ENCODE data around the gene TEAD3. TPM values are rescaled to one million over a fixed set of nuclear protein-coding genes. Genes with fewer than 3 reads are reported as not detected.

TEAD3 gene
- polyA plus RNA-seq, 3 donors: not detected

- H3K27ac Mint-ChIP-seq: no peak overlapping the region
- Histone ChIP-seq H3K4me2 (replicated peaks; ENCODE audit: extremely low read depth, low read length, poor library complexity, severe bottlenecking) (peak overlapping the region; percentile 88), H3K79me2 (ENCODE audit: insufficient read depth, low read length) (no peaks in the 10 kb centered on the region)
Observed at GRCh38 chr6:35496036-35496840, 641 bp downstream of the TEAD3 start.

More at GRCh38 chr6:35496036-35496840, 641 bp downstream of the TEAD3 start:
- intact Hi-C loops (cut with micrococcal nuclease): no loop called here
- Mint-ChIP-seq H3K27me3 (ENCODE audit: low read depth in 3 of 3) (peaks cover 81 to 95% (median 81%) of the 10 kb centered on the region in 3 donors), H3K4me3 (peak overlapping the region; percentile 62 to 65), H3K4me1 (peaks cover 38% of the 10 kb centered on the region), H3K36me3 (peaks cover 2 to 5% of the 10 kb centered on the region in 2 donors), H3K9me3 (peaks cover 0 to 17% (median 8%) of the 10 kb centered on the region in 7 donors)
- TF ChIP-seq CTCF (IDR thresholded peaks at IDR 0.05): no peak
- WGBS (ENCODE audit: insufficient coverage): 35% methylated on average over 27 of the region's 63 CpGs
- Histone ChIP-seq H4K20me1 (ENCODE audit: insufficient read depth, low read length) (peaks cover 10% of the 10 kb centered on the region), H3K4me1 (ENCODE audit: control insufficient read depth in 1 of 2, insufficient read depth in 2 of 2, low read length in 2 of 2) (peaks cover 36 to 42% of the 10 kb centered on the region in 2 donors), H3K9ac (ENCODE audit: insufficient read depth, low read length, poor library complexity, severe bottlenecking) (no peak overlapping the region), H3K27ac (ENCODE audit: low read depth in 1 of 2, low read length in 2 of 2) (no peak overlapping the region), H2AFZ (ENCODE audit: insufficient read depth, low read depth, low read length, poor library complexity, severe bottlenecking) (no peak overlapping the region), H3K27me3 (ENCODE audit: control insufficient read depth in 2 of 2, insufficient read depth in 2 of 2, low read length in 2 of 2) (peaks cover 37 to 88% of the 10 kb centered on the region in 2 donors), H3K9me3 (replicated peaks in 1 of 2; ENCODE audit: control insufficient read depth in 1 of 2, insufficient read depth in 1 of 2, low read length in 2 of 2) (peaks cover 0 to 9% of the 10 kb centered on the region in 2 donors), H3K36me3 (replicated peaks in 1 of 2; ENCODE audit: control insufficient read depth in 1 of 2, insufficient read depth in 2 of 2, low read length in 2 of 2) (no peaks in the 10 kb centered on the region), H3K4me3 (replicated peaks in 1 of 3; ENCODE audit: low read depth in 2 of 3, low read length in 3 of 3) (peak overlapping the region in 1 of 3 experiments; percentile 49)
- DNase-seq: no peak
